B cell (primary cell): ENCODE results near the gene CYP4F2.

Experiments used
- EZH2 ChIP-seq: IDR thresholded peaks from 2 replicates; pipeline ENCODE4 v1.6.1; 2012; ENCODE audit warnings: borderline replicate concordance, low read depth, mild to moderate bottlenecking, moderate library complexity, low read length; ENCODE audit not compliant: insufficient read depth, poor library complexity, severe bottlenecking
- TF ChIP-seq, protein P1 (sequence below): fragments of 200-600 bp; IDR thresholded peaks from one replicate; pipeline ENCODE4 v1.8.0; 2022; ENCODE audit warnings: antibody characterized with exemption, mild to moderate bottlenecking

DNA sequence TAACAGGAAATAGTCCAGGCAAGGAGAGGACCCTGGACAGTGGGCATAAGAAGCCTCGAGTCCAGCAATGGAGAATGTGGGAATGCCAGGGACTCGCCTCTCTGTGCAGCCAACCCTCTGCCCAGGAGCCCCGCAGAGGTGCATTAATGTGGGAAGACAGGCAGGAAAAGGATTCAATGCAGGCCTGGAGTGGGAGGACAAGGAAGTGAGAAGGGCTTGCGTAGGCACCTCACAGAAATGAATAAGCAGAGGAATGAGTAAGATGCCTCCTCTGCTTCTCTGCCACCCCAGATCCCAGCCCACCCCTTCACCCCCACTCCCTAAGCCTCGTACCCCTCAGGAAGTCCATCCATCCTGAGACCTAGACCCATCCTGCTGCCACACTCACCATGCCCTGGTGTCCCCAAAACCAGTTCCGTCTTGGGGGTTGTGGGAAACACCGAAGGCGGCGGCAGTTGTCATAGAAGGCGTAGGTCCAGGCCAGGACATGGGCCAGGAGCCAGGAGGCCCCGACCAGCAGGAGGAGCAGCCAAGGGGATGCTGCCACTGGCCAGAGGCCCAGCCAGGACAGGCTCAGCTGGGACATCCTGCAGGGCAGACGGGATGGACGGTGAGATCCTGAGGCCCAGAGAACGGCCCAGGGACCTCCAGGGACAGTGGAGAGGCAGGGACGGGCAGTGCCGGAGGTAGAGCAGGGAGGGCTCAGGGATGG is 692 bp downstream of the CYP4F2 start:
- TF ChIP-seq, protein P1, sequence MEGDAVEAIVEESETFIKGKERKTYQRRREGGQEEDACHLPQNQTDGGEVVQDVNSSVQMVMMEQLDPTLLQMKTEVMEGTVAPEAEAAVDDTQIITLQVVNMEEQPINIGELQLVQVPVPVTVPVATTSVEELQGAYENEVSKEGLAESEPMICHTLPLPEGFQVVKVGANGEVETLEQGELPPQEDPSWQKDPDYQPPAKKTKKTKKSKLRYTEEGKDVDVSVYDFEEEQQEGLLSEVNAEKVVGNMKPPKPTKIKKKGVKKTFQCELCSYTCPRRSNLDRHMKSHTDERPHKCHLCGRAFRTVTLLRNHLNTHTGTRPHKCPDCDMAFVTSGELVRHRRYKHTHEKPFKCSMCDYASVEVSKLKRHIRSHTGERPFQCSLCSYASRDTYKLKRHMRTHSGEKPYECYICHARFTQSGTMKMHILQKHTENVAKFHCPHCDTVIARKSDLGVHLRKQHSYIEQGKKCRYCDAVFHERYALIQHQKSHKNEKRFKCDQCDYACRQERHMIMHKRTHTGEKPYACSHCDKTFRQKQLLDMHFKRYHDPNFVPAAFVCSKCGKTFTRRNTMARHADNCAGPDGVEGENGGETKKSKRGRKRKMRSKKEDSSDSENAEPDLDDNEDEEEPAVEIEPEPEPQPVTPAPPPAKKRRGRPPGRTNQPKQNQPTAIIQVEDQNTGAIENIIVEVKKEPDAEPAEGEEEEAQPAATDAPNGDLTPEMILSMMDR: no peak
- TF ChIP-seq EZH2: no peak
